ENCODE results near the gene IL2RG. TPM values are rescaled to one million over a fixed set of nuclear protein-coding genes. Genes with fewer than 3 reads are reported as not detected.
A peak's percentile ranks its signal among the peaks of the same experiment; 100 is the strongest.

The IL2RG gene
- polyA plus RNA-seq, 1 donor (not counting 4 experiments of a cell fraction or from before 2014, with no cell fraction given) = 0.12 TPM

DNA sequence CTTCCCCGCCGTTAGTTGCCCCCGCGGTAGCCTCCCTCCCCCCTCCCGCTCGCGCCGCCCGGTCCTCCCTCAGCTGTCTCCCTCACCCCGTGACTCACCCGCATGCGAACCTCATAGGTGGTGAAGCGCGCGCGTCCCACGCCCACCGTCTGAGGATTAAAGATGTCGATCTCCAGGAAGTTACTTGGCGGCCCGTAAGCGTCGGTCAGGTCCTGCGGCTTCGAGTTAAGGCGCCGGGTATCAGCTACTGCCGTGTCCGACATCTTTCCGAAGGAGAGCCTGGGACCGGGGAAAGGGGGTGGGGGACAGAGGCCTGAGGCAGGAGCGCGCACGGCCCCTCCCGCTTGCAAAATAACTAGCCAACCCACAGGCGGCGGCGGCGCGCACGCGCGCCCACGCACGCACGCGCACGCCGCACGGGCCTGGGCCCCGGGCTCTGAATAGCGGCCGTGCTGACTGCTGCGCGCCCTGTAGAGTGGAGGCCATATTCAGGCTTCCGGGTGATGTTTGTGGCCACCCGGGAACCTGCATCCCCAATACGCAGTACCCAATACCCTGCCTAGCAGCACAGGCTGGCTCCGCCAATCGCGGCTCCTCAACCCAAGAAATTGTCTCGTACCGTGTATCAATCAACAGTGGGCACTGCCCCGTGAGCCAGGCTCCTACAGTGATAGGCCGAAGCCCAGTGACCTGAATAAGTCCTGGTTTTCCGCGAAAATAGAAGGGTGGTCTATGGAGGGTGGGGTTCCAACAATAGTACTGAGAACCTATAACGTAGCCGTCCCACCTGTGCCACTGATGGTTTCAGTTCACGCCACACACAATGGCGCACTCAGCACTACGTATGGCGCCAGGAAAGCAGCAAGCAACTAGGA lies 43.1 kb downstream of the IL2RG start, which contains the start of gene SNX12:
TSS of gene SNX12 (minus strand) at position 291 of the 875 bp plus-strand sequence. CDS start at position 263, 28 bp downstream.
- FAIRE-seq (peak; percentile 67), DNase-seq (ENCODE audit: low read depth, low spot score) (peak; percentile 38)
- Histone ChIP-seq H3K27ac (ENCODE audit: control insufficient read depth, insufficient read depth, low read length) (peak within 1 kb of the TSS; percentile 66), H3K9ac (ENCODE audit: control insufficient read depth, extremely low read depth, insufficient read depth, low read length) (peak within 1 kb of the TSS; percentile 72), H3K36me3 (ENCODE audit: control insufficient read depth in 2 of 2, extremely low read depth in 1 of 2, insufficient read depth in 2 of 2, low read length in 2 of 2) (no peaks in the 10 kb centered on the region), H3K9me1 (ENCODE audit: control insufficient read depth, extremely low read depth, insufficient read depth, low read length) (no peaks in the 10 kb centered on the region), H4K20me1 (ENCODE audit: control insufficient read depth, extremely low read depth, insufficient read depth, low read length) (no peaks in the 10 kb centered on the region), H3K4me1 (ENCODE audit: control insufficient read depth, extremely low read depth, insufficient read depth, low read length) (peaks cover 4% of the 10 kb centered on the region), H3K4me2 (ENCODE audit: control insufficient read depth, extremely low read depth, insufficient read depth, low read depth, low read length) (peak within 1 kb of the TSS; percentile 66), H3K27me3 (ENCODE audit: control insufficient read depth, extremely low read depth, insufficient read depth, low read length) (no peaks in the 10 kb centered on the region), H3K9me3 (ENCODE audit: control insufficient read depth, low read depth, low read length) (no peaks in the 10 kb centered on the region), H2AFZ (ENCODE audit: control insufficient read depth, low read length) (peak within 1 kb of the TSS; percentile 75), H3K79me2 (ENCODE audit: control insufficient read depth, insufficient read depth, low read length) (peaks cover 29% of the 10 kb centered on the region), H3K4me3 (ENCODE audit: control insufficient read depth in 2 of 3, extremely low read depth in 1 of 3, insufficient read depth in 2 of 3, low read depth in 1 of 3, low read length in 3 of 3) (peak within 1 kb of the TSS; percentile 53 to 71 (median 57))
- dilution Hi-C loops (cut with MboI; ENCODE audit: extremely low pct_ligation_motif_present, low sequenced_read_pairs) = no loop called here
- TF ChIP-seq EZH2 (IDR thresholded peaks at IDR 0.05; ENCODE audit: low read length) = no peak
- TF ChIP-seq, protein P1, sequence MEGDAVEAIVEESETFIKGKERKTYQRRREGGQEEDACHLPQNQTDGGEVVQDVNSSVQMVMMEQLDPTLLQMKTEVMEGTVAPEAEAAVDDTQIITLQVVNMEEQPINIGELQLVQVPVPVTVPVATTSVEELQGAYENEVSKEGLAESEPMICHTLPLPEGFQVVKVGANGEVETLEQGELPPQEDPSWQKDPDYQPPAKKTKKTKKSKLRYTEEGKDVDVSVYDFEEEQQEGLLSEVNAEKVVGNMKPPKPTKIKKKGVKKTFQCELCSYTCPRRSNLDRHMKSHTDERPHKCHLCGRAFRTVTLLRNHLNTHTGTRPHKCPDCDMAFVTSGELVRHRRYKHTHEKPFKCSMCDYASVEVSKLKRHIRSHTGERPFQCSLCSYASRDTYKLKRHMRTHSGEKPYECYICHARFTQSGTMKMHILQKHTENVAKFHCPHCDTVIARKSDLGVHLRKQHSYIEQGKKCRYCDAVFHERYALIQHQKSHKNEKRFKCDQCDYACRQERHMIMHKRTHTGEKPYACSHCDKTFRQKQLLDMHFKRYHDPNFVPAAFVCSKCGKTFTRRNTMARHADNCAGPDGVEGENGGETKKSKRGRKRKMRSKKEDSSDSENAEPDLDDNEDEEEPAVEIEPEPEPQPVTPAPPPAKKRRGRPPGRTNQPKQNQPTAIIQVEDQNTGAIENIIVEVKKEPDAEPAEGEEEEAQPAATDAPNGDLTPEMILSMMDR (optimal IDR thresholded peaks at IDR 0.05 in 1 of 3, IDR thresholded peaks at IDR 0.05 in 1 of 3, conservative IDR thresholded peaks at IDR 0.05 in 1 of 3; ENCODE audit: extremely low read depth in 1 of 3, insufficient read depth in 2 of 3, low read length in 3 of 3) = no peak

- TF ChIP-seq EZH2 (IDR thresholded peaks at IDR 0.05; ENCODE audit: low read length) = no peak
- TF ChIP-seq, protein P1 (optimal IDR thresholded peaks at IDR 0.05 in 1 of 3, IDR thresholded peaks at IDR 0.05 in 1 of 3, conservative IDR thresholded peaks at IDR 0.05 in 1 of 3; ENCODE audit: extremely low read depth in 1 of 3, insufficient read depth in 2 of 3, low read length in 3 of 3) = no peak
- Histone ChIP-seq H3K27me3 (ENCODE audit: control insufficient read depth, extremely low read depth, insufficient read depth, low read length) (no peaks in the 10 kb centered on the region), H3K9me3 (ENCODE audit: control insufficient read depth, low read depth, low read length) (no peaks in the 10 kb centered on the region), H3K9ac (ENCODE audit: control insufficient read depth, extremely low read depth, insufficient read depth, low read length) (peak overlapping the region; percentile 72), H3K4me3 (ENCODE audit: control insufficient read depth in 2 of 3, extremely low read depth in 1 of 3, insufficient read depth in 2 of 3, low read depth in 1 of 3, low read length in 3 of 3) (peak overlapping the region; percentile 53 to 68 (median 57)), H3K4me2 (ENCODE audit: control insufficient read depth, extremely low read depth, insufficient read depth, low read depth, low read length) (peak overlapping the region; percentile 43), H2AFZ (ENCODE audit: control insufficient read depth, low read length) (peak overlapping the region; percentile 61), H3K79me2 (ENCODE audit: control insufficient read depth, insufficient read depth, low read length) (peaks cover 32% of the 10 kb centered on the region), H3K36me3 (ENCODE audit: control insufficient read depth in 2 of 2, extremely low read depth in 1 of 2, insufficient read depth in 2 of 2, low read length in 2 of 2) (no peaks in the 10 kb centered on the region), H3K9me1 (ENCODE audit: control insufficient read depth, extremely low read depth, insufficient read depth, low read length) (no peaks in the 10 kb centered on the region), H3K27ac (ENCODE audit: control insufficient read depth, insufficient read depth, low read length) (peak overlapping the region; percentile 66), H4K20me1 (ENCODE audit: control insufficient read depth, extremely low read depth, insufficient read depth, low read length) (no peaks in the 10 kb centered on the region), H3K4me1 (ENCODE audit: control insufficient read depth, extremely low read depth, insufficient read depth, low read length) (peaks cover 4% of the 10 kb centered on the region)
- dilution Hi-C loops (cut with MboI; ENCODE audit: extremely low pct_ligation_motif_present, low sequenced_read_pairs) = no loop called here
- FAIRE-seq (no peak), DNase-seq (ENCODE audit: low read depth, low spot score) (no peak)
Measured at GRCh38 chrX:71067712-71068043, 43.7 kb downstream of the IL2RG start.

All from keratinocyte (primary cell).